Stimulated activated CD8-positive, alpha-beta memory T cell treated with anti-CD3 and anti-CD28 coated beads, Interleukin-15, amount 100 ng/mL, for 24 hours (primary cell): Measurements from ENCODE around the gene TM4SF1.
"Not testable (repeated sequence)": the region's sequence is repeated elsewhere in the genome, so short reads cannot be mapped to it uniquely, and the experiment has no call there.

ENCODE experiments used
- DNase-seq: peaks from one replicate; pipeline ENCODE4 v3.0.0-alpha.2; 2020; ENCODE audit warnings: low read depth

TM4SF1 gene

GRCh38 chr3:149395107-149396089, 17.9 kb upstream of the TM4SF1 start:
- DNase-seq = no peak

DNA sequence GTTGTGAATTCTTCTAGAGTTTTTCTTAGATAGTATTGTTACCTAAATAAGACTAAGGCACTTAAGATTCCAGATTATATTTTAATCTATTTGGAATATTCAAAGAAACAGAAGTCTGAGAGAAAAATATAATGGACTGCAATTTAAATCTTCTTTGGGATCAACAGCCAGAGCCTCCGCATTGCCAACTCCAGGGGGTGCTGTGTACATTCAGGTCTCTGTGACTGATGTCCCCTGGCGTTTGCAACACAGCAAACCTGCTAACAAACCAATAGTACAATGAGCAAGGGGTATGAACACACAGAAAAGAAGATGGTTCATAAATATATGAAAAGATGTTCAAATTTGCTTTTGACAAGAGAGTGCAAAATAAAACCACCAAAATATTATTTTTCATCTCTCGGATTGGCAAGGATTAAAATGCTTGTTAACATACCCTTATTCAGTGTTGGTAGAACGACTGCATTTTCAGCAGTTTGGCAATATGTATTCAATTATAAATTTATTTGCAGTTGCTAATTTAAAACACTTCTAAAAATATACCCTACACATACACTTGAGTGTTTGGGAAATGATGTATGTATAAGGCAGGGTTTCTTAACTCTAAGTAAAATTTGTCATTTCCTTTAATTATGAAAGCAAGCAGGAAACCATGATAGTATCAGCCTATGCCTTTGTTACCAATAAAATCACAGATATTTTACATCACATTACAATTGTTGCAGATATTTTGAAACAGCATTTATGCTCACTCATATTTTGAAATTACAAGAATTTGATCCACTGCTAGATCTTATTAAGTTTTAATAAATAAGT, 16.1 kb upstream of the TM4SF1 start:
- DNase-seq = no peak

DNA sequence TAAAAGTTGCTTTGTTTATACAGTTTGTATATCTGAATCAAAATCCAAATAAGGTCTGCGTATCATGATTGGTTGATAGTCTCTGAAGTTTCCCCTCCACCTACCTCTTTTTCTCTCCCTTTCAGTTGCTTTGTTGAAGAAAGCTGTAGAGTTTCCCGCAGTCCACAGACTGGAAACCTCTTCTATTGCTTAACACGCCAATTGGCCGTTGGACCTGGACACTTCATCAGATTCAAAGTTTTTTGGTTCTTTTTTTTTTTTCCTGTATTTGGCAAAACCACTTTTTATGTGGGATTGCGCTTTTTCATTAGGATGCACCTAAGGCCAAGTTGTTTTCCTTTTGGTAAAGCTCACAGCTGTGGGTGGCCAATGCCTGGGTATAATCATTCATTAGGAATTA, 14.5 kb upstream of the TM4SF1 start:
- DNase-seq = no peak

- no peak for DNase-seq
These were observed 13.3 kb upstream of the TM4SF1 start for GRCh38 chr3:149390772-149391212.

DNA sequence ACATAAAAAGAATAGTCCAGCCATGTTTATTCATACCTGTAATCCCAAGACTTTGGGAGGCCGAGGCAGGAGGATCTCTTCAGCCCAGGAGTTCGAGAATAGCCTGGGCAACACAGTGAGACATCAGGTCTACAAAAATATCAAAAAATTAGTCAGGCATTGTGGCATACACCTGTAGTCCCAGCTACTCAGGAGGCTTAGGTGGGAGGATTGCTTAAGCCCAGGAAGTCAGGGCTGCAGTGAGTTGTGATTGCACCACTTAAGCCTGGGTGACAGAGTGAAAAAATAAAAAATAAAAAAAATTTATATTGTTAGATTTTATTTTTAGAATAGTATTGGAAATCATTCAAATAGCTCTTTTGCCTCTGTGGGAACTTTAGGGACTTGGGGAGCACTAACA, 12.8 kb upstream of the TM4SF1 start:
- no peak for DNase-seq

DNA sequence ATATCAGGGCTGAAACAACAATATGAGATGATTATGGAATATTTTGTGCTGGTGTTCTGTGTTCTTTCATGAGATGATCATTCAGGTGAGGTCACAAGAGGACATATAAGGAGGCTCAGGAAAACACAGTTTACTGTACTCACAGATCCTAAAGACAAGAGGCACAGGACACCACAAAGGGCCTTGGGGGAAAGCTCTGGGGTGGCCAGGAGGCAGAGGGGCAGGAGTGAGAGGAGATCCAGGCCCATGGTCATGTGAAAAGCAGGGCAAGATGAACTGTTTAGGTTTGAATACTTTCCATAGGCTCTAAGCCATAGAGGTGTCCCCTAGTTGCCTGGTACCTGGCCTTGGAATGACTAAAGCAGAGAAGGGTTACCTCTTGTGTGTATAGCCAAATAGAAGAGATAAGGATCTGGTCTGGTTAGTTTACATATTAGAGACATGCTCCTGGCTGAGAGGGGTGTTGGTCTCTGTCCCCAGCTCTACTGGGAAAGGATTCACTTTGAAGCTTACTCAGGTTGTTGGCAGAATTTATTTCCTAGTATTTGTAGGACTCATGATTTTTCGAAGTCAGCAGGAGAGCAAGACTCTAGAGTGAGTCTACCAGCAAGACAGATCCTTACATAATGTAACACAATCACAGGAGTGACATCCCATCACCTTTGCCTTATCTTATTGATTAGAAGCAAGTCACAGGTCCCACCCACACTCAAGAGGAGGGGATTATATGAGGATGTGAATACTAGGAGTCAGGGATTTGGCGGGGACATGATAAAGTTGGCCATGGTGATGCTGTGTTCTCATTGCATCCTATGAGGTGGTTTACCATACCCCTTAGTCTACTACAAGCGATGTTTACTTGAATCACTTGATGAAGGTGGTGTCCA, 11.3 kb upstream of the TM4SF1 start:
- no peak for DNase-seq

DNA sequence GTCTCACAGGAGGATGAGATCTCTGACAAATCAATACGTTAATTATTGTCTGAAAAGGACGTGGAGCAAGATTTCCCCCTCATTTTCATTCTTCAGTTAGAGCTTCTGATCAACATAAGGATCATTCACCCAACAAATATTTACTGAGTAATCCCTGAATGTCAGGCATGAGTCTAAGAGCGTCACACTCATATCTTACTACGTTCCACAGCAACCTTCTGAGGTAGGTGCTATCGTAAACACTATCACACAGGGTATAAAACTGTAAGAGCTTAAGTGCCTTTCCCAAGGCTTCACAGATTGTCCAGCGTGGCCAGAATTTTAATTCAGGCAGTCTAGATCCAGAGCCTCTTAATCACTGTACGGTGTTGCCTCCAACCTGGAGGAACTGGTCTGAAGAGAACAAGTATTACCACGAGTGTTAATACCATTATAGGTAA, 10.6 kb upstream of the TM4SF1 start:
- no peak for DNase-seq

DNA sequence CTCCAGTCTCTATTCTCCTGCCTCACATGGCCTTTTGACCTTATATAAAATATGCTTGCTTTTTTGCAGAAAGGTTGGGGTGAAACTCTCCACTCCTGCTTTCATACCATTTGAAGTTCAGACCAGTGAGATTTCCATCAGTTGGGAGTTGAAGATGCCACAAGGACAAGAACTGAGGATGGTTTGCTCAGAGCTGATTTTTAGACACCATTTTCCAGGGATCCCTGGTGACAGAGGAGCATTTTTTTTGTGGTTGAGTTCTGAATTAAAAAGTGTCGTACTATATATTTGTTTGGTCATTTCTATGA, 8.8 kb upstream of the TM4SF1 start:
- no peak for DNase-seq

- no peak for DNase-seq
These were observed 8.3 kb upstream of the TM4SF1 start for GRCh38 chr3:149385617-149386298.

DNA sequence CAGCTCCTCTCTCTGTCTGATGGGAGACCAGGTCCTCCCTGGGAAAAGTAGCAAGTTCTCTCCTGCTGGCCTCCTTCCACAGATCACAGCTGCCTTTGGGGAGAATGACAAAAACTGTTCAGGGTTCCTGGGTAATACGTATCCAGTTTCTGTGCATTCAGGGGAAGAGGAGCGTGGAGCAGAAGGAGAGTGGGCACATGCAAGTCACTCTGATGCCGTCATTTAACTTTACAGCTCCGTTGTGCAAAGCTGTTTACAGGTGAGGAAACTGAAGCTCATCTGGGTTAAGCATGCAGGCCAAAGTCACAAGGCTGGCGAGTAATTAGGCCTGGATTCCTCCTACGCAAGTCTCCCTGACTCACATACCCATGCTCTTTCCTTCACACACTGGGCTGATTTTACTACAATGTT, 7.5 kb upstream of the TM4SF1 start:
- no peak for DNase-seq

DNA sequence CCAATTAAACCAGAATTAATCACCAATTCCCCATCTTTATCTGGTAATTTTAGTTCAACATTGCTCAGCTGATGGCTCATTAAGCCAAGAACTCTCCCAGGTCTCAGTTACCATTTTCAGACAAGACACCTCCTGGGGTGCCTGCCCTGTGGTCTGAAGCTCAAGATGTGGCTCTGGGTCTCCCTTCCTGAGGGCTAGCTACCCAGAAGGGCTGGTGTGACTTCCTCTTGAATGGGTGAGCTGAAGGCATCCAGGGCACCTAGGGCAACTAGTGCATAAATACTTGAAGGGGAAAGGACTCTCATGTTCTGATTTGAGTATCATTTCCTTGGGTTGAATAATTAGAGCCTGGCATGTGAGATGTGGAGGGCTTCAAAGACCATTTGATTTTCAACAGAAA, 6.7 kb upstream of the TM4SF1 start:
- DNase-seq = no peak

DNA sequence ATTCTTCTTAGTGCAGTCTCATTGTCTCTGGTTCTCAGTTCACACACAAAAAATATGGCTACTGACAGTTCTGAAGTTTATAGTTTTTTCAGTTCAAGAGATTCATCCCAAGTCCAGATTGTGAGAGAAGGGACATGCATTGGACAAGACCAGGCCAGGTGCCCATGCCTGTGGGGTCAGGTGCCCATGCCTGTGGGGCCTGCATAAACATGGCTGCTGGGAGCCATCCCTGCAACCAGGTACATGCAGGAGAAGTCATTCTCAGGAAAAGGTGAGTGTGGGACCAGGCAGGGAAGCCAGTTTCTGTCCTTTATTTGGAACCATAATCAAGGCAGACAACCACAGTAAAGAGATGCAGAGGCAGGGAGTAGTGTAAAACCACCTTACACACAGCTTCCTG, 6.3 kb upstream of the TM4SF1 start:
- no peak for DNase-seq

DNA sequence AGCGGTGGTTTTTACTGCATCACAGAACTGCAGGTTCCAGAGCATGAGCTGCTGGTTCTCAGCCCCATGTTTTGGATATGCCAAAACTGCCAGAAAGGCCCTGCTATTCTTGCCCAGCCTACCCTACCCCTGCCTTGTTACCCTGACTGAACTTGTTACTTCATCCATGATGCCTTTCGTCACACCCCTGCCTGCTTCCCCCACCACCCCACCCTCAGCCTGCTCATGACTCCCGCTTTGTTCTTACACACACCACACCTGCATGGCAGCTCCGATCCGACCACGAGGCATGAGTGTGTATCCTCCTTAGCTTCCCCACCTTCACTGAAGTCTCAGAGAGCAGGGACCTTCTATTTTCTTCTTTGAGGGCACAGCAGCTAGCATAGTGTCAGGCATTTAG, 5.1 kb upstream of the TM4SF1 start:
- DNase-seq = no peak

DNA sequence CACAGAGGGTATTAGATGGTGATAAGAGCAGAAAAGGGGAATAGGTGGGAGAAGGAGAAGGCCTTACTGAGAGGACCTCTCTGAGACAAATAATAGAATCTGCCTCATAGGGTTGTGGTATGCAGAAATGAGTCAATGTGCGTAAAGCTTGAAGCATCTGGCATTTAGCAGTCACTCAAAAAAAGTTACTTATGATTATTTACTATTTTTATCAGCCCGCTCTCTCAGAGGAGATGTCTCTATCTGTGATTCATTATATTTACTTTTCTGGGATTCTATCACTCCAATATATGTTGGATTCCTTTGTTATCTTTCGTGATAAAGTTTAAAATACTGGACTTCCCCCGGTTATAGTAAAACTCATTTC, 4.6 kb upstream of the TM4SF1 start:
- DNase-seq = no peak

DNA sequence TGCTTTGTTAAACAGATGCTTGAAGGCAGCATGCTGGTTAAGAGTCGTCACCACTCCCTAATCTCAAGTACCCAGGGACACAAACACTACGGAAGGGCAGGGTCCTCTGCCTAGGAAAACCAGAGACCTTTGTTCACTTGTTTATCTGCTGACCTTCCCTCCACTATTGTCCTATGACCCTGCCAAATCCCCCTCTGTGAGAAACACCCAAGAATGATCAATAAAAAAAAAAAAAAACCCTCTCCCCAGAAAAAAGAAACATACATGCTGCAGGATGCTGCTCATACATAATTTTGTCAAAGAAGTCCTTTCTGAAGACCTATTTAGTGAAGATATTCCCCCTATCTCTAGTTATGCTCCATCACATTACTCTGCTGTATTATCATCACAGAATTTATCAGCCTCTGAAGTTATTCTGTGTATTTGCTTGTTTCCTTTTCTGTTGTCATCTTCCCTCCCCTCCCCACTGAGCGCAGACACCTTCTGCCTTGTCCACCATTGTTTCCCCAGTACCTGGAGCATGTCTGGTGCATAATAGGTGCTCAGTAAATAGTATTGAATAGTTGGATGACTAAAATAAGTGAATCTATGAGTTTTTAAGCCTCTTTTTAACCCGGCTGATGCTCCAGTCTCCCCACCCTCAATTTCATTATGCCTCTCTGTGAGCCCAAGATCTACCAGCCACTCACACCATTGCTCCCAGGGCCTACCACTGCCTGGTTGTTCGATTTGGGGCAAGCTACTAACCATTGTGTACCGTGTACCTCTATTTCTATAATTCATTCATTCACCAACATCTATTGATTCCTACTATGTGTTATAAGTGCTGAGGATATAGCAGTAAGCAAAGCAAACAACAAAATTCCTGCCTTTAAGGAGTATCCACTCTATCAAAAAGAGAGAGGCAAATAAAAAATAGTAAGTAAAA, 4.0 kb upstream of the TM4SF1 start:
- no peak for DNase-seq

GRCh38 chr3:149380220-149380619, 2.8 kb upstream of the TM4SF1 start:
- DNase-seq = not testable (repeated sequence)

DNA sequence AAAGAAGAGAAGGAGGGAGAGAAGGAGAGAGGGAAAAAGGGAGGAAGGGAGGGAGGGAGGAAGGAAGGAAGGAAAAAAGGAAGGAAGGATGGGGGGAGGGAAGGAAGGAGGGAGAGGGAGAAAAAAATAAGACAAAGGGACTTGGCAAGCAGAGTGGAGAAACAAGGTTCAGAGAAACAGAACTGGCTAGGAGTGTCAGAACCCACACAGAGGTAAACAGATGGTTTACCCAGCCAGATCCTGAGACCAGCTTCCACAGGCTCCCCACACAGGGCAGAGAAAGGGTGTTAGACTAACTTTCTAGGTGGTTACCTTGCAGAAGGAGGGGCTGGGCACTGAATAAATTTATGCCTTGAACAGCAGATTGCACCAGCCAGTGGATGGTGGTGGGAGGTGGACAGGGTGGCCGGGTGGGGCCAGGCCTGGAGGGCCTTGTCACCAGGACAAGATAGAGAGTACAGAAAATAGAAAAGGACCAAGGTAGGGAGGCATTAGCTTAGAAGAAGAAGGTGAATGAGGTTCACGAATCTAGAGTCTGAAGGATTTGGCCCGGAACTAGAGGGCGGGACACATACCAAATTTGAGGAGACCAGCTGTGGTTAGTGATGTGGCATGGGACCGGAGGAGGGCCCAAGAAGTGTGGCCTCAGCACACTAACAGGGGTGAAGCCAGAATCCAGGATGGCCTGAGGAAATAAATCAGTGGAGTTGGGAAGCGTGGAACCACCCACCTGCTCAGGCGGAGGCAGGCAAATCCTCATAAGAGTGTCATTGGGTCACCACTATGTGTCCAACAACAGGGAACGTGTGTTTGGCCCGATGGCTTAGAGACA, 1.2 kb upstream of the TM4SF1 start:
- DNase-seq = no peak

- DNase-seq = no peak
These were observed 586 bp downstream of the TM4SF1 start for GRCh38 chr3:149376718-149377407.
